Endothelial cell of umbilical vein (primary cell): ENCODE measurements around the gene CCDC186. TPM values are rescaled to one million over a fixed set of nuclear protein-coding genes. Genes with fewer than 3 reads are reported as not detected.

Experiments
- BruUV-seq: library from RNA; stranded (reverse); fragments of 400-500 nt; replicated peaks from 2 replicates; lab custom pipeline; 2021; lab: Mats Ljungman, UMichigan
- CTCF ChIA-PET: fragments of 300-600, 350-600 bp; sonication (Branson Sonifier 250); formaldehyde crosslinking; loops from one replicate; lab custom pipeline; 2021; ENCODE audit warnings: antibody characterized with exemption, inconsistent platforms; lab: Charles Lee
- POLR2A ChIA-PET: fragments of 300-600, 350-600 bp; sonication (Branson Sonifier 250); formaldehyde crosslinking; loops from one replicate; lab custom pipeline; 2021; ENCODE audit warnings: antibody characterized with exemption, inconsistent platforms; lab: Charles Lee
- DNase-seq: peaks from one replicate; pipeline ENCODE4 v3.0.0-alpha.2; 2011; ENCODE audit warnings: low read depth, low spot score
- FAIRE-seq: peaks from 2 replicates; lab custom pipeline; 2011; peaks lifted over from hg19 to GRCh38; lab: Jason Lieb, UNC
- H2AFZ ChIP-seq: 2 replicates; pipeline ENCODE4 v1.6.0; 2012; ENCODE audit warnings: low read depth, low read length, control low read depth, inconsistent platforms
- H3K27ac ChIP-seq: 2 replicates; pipeline ENCODE4 v1.5.1; 2011; ENCODE audit warnings: low read depth, mild to moderate bottlenecking, control low read depth, low read length, moderate library complexity; ENCODE audit not compliant: insufficient read depth
- H3K27me3 ChIP-seq, 2 experiments: 2 replicates each; pipeline versions ENCODE4 v1.6.0 to v1.6.1; 2011; ENCODE audit warnings: low read length in 2 of 2, mixed read lengths in 1 of 2; ENCODE audit not compliant: control insufficient read depth in 2 of 2, insufficient read depth in 2 of 2
- H3K36me3 ChIP-seq, 2 experiments: 2 replicates in 1 of 2; 3 replicates in 1 of 2; pipeline ENCODE4 v1.5.1; 2011; ENCODE audit warnings: low read length in 2 of 2, mild to moderate bottlenecking in 1 of 2, moderate library complexity in 1 of 2; ENCODE audit not compliant: control insufficient read depth in 2 of 2, insufficient read depth in 2 of 2; ENCODE audit errors: extremely low read depth in 1 of 2
- H3K4me1 ChIP-seq: 3 replicates; pipeline ENCODE4 v1.5.1; 2011; ENCODE audit warnings: mild to moderate bottlenecking, low read length; ENCODE audit not compliant: control insufficient read depth, insufficient read depth; ENCODE audit errors: extremely low read depth
- H3K4me2 ChIP-seq: 2 replicates; pipeline ENCODE4 v1.6.1; 2011; ENCODE audit warnings: low read length, control low read depth, mixed read lengths; ENCODE audit not compliant: insufficient read depth
- H3K4me3 ChIP-seq, 3 experiments: fragments of 200-600 bp in 1 of 3; sonication (generic), shearing (Covaris generic) in 1 of 3; replicated peaks in 1 of 3; 2 replicates each; pipeline ENCODE4 v1.5.1; 2011 to 2016; ENCODE audit warnings: control low read depth in 3 of 3, low read length in 3 of 3, mild to moderate bottlenecking in 2 of 3, inconsistent platforms in 1 of 3, low read depth in 1 of 3, moderate library complexity in 1 of 3; ENCODE audit not compliant: insufficient read depth in 1 of 3
- H3K79me2 ChIP-seq: 2 replicates; pipeline ENCODE4 v1.6.0; 2012; ENCODE audit warnings: low read length, inconsistent platforms; ENCODE audit not compliant: control insufficient read depth, insufficient read depth
- H3K9ac ChIP-seq: replicated peaks from 2 replicates; pipeline ENCODE3; 2011; ENCODE audit warnings: low read length, control low read depth; ENCODE audit not compliant: insufficient read depth; ENCODE audit errors: extremely low read depth
- H3K9me1 ChIP-seq: replicated peaks from 3 replicates; pipeline ENCODE4 v1.6.0; 2011; ENCODE audit warnings: mild to moderate bottlenecking, low read length; ENCODE audit not compliant: control insufficient read depth, insufficient read depth; ENCODE audit errors: extremely low read depth
- H3K9me3 ChIP-seq: replicated peaks from 2 replicates; pipeline ENCODE4 v1.5.1; 2012; ENCODE audit warnings: low read length, inconsistent platforms; ENCODE audit not compliant: control insufficient read depth, insufficient read depth
- H4K20me1 ChIP-seq: replicated peaks from 2 replicates; pipeline ENCODE3; 2011; ENCODE audit warnings: mild to moderate bottlenecking, low read length; ENCODE audit not compliant: control insufficient read depth, insufficient read depth; ENCODE audit errors: extremely low read depth
- EZH2 ChIP-seq: IDR thresholded peaks from 2 replicates; pipeline ENCODE4 v1.6.1; 2012; ENCODE audit warnings: borderline replicate concordance, low read depth, mild to moderate bottlenecking, moderate library complexity, low read length, inconsistent platforms; ENCODE audit not compliant: severe bottlenecking
- FOS ChIP-seq: IDR thresholded peaks from 2 replicates; pipeline ENCODE4 v1.6.1; 2011; ENCODE audit warnings: mild to moderate bottlenecking, low read length, moderate library complexity, borderline replicate concordance; ENCODE audit not compliant: insufficient read depth
- POLR2A ChIP-seq: IDR thresholded peaks from 2 replicates; pipeline ENCODE4 v1.6.1; 2012; ENCODE audit warnings: low read depth, mild to moderate bottlenecking, control low read depth, low read length
- dilution Hi-C: fragments of 300-500 bp; cut with MboI; formaldehyde crosslinking; loops from one replicate; pipeline ENCODE4 v1.15.0; 2019; ENCODE audit warnings: low sequenced_read_pairs; ENCODE audit not compliant: extremely low pct_ligation_motif_present
- intact Hi-C: fragments of 100-400 bp; cut with micrococcal nuclease; formaldehyde crosslinking; loops from one replicate; pipeline ENCODE4 v1.10.0; 2022
- polyA plus RNA-seq, 4 experiments: library from polyadenylated mRNA; depleted of rRNA in 3 of 4; stranded (reverse) in 3 of 4; unstranded in 1 of 4; fragments of >200 nt; gene quantifications; 2 replicates each; pipeline versions ENCODE4 v1.2.1 to v1.2.3, GENCODE V29; 2011 to 2012; ENCODE audit warnings: missing spikeins in 1 of 4
- total RNA-seq: library from RNA; stranded (reverse); gene quantifications from 2 replicates; pipeline ENCODE4 v1.2.3, GENCODE V29; 2021
- TF ChIP-seq, protein P1 (sequence below): IDR thresholded peaks from 2 replicates; pipeline ENCODE4 v1.6.1; 2011; ENCODE audit not compliant: insufficient read depth, insufficient read length
- TF ChIP-seq, protein P2 (sequence below), 2 donors: IDR thresholded peaks; 1 replicate in 1 of 2; 2 replicates in 1 of 2; pipeline ENCODE4 v1.5.1; 2011; ENCODE audit warnings: low read length in 2 of 2, mild to moderate bottlenecking in 2 of 2, moderate library complexity in 2 of 2, control low read depth in 1 of 2, inconsistent platforms in 1 of 2, low read depth in 1 of 2; ENCODE audit not compliant: insufficient read depth in 1 of 2; ENCODE audit errors: extremely low read depth in 1 of 2

The CCDC186 gene
- total and polyA plus RNA-seq, 2 donors (not counting 3 experiments of a cell fraction or from before 2014, with no cell fraction given), result 1.8 to 13.4 TPM

DNA sequence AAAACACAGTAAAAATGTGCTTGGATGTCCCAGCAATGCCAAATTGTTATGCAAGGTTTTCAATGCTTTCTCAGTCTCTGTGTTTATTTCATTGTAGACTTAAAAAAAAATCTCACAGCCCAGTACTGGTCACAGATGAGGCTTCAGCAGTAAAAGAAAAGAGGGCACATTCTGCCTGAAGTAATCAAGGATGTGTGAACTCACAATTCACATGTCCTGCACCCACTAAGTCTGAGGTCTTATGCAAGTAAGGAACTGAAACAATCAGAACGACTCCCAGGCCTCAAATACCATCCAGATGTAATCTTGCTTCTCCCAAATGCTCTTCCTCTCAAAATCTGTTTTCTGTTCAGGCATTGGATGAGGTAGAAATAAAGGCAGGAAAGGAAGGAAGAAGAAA, 96.7 kb downstream of the CCDC186 start:
- Histone ChIP-seq H3K9me3 (no peaks in the 10 kb centered on the region), H3K79me2 (no peaks in the 10 kb centered on the region), H3K4me2 (no peak overlapping the region), H3K4me1 (no peaks in the 10 kb centered on the region), H3K36me3 (no peaks in the 10 kb centered on the region), H2AFZ (no peak overlapping the region), H3K27ac (no peak overlapping the region), H3K9me1 (no peaks in the 10 kb centered on the region), H4K20me1 (no peaks in the 10 kb centered on the region), H3K9ac (no peak overlapping the region), H3K4me3 (no peak overlapping the region), H3K27me3 (no peaks in the 10 kb centered on the region)
- POLR2A ChIA-PET, result no interaction called here
- intact Hi-C loops (no loop called here), dilution Hi-C loops (no loop called here)
- no peak for FAIRE-seq
- TF ChIP-seq POLR2A, result no peak
- no peak for TF ChIP-seq EZH2
- TF ChIP-seq, protein P1, sequence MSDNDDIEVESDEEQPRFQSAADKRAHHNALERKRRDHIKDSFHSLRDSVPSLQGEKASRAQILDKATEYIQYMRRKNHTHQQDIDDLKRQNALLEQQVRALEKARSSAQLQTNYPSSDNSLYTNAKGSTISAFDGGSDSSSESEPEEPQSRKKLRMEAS, result no peak
- no peak for TF ChIP-seq FOS
- TF ChIP-seq, protein P2, sequence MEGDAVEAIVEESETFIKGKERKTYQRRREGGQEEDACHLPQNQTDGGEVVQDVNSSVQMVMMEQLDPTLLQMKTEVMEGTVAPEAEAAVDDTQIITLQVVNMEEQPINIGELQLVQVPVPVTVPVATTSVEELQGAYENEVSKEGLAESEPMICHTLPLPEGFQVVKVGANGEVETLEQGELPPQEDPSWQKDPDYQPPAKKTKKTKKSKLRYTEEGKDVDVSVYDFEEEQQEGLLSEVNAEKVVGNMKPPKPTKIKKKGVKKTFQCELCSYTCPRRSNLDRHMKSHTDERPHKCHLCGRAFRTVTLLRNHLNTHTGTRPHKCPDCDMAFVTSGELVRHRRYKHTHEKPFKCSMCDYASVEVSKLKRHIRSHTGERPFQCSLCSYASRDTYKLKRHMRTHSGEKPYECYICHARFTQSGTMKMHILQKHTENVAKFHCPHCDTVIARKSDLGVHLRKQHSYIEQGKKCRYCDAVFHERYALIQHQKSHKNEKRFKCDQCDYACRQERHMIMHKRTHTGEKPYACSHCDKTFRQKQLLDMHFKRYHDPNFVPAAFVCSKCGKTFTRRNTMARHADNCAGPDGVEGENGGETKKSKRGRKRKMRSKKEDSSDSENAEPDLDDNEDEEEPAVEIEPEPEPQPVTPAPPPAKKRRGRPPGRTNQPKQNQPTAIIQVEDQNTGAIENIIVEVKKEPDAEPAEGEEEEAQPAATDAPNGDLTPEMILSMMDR (IDR thresholded peaks at IDR 0.05; ENCODE audit: extremely low read depth in 1 of 2, insufficient read depth in 1 of 2, low read depth in 1 of 2, low read length in 2 of 2), result no peak
- CTCF ChIA-PET, result no interaction called here
- no peak for DNase-seq
- no TSS peak for BruUV-seq

DNA sequence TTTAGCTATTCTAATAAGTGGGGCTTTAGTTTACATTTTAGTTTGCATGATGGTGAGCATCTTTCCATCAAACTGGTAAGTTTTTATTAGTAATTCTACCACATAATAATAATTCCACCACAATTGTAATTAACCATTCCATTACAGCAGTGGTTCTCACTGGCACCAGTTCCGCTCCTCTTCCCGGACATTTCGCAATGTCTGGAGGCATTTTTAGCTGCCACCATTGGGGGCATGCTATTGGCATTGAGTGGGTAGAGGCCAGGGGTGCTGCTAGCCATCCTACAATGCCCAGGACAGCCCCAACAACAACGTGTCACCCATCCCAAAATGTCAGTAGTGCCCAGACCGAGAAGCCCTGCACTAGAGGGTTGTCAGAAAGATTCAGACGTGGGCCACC, 98.9 kb downstream of the CCDC186 start:
- Histone ChIP-seq H4K20me1 (no peaks in the 10 kb centered on the region), H3K27ac (no peak overlapping the region), H3K27me3 (no peaks in the 10 kb centered on the region), H3K4me1 (no peaks in the 10 kb centered on the region), H3K9ac (no peak overlapping the region), H3K36me3 (no peaks in the 10 kb centered on the region), H3K9me3 (no peaks in the 10 kb centered on the region), H3K9me1 (no peaks in the 10 kb centered on the region), H3K4me3 (no peak overlapping the region), H2AFZ (no peak overlapping the region), H3K4me2 (no peak overlapping the region), H3K79me2 (no peaks in the 10 kb centered on the region)
- no peak for FAIRE-seq
- TF ChIP-seq FOS, result no peak
- intact Hi-C loops, result no loop called here
- CTCF ChIA-PET, result no interaction called here
- POLR2A ChIA-PET, result no interaction called here
- DNase-seq, result no peak
- BruUV-seq, result no TSS peak
- dilution Hi-C loops, result no loop called here
